Jurkat, Clone E6-1 (cell line): ENCODE data around the gene DBI.
A peak's percentile ranks its signal among the peaks of the same experiment; 100 is the strongest.
"Not testable (repeated sequence)": the region's sequence is repeated elsewhere in the genome, so short reads cannot be mapped to it uniquely, and the experiment has no call there.

Experiments used
- DNase-seq: peaks from one replicate; pipeline ENCODE4 v3.0.0-alpha.2; 2011; ENCODE audit warnings: low read depth, low spot score
- H3K4me3 ChIP-seq: 2 replicates; pipeline ENCODE4 v1.5.1; 2011; ENCODE audit warnings: mild to moderate bottlenecking, low read length, control low read depth, moderate library complexity

DBI gene

DNA sequence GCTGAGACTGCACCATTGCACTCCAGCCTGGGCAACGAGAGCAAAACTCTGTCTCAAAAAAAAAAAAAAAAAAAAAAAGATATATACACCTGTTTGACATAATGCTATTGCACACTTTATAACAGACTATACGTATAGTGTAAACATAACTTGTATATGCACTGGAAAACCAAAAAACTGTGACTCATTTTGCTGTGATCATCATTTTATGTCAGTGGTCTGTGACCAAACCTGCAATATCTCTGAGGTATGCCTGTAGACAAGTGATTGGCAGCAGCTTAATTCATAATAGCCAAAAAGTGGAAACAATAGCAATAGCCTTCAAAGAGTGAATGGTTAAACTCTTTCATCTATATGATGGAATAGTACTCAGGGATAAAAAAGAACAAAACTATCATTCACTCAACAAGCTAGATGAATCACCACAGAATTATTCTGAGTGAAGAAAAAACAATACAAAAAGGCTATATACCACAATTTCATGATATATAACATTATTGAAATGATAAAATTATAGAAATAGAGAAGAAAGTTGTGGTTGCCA is 6.3 kb upstream of the DBI start:
- no peak for DNase-seq
- no peak overlapping the region for H3K4me3 ChIP-seq

DNA sequence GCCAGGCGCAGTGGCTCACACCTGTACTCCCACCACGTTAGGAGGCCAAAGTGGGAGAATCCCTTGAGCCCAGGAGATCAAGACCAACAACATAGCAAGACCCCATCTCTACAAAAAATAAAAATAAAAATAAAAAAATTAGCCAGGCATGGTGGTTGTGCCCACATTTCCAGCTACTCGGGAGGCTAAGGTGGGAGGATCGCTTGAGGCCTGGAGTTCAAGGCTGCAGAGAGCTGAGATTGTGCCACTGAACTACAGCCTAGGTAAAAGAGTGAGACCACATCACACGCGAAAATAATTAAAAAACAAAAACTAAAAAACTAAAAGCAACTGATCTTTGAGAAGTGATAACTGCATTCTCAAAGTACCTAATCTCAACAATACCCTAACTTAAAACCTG is 2.0 kb upstream of the DBI start:
- no peak for DNase-seq
- no peak overlapping the region for H3K4me3 ChIP-seq

DNA sequence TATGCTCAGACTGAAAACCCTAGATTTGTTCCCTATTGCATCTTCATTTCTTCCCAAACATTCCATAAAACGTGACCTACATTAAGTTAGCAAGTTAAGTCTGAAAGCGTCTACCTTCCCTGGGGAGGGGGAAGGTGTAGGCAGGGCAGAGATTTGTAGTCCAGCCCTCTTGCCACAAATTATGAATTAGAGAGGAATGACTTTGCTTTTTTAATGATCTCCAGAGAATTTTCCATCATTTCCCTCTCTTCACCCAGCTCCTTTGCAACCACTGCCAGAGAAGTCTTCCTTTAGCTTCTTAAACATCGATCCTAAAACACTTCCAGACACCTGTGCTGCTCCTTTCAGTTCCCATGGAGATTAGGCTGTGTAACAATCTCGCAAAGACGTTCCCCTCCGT is 1.3 kb upstream of the DBI start:
- peak overlapping the region; percentile 97 for H3K4me3 ChIP-seq
- no peak for DNase-seq

DNA sequence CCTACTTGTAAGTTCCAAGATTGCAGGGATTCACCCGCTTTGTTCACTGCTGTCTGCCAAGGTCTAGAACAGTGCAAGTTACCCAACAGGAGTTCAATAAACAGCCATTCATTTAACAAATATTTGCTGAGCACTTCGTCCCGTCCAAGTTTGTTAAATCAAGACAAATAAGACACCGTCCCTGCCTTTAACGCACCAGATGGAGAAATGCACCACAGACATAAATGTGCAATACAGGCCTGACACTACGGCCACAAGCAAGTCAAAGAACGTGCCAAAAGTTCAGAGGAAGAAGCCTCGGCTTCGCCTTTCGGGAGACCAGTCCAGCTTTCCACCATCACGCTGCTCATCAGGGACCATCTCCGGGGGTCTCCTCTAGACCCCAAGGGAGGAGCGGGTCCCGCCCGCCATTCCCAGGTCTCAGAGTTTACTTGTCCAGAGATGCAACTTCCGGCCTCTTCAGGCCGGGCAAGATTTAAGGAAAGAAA is 572 bp upstream of the DBI start:
- peak overlapping the region; percentile 97 for H3K4me3 ChIP-seq
- DNase-seq: no peak

DNA sequence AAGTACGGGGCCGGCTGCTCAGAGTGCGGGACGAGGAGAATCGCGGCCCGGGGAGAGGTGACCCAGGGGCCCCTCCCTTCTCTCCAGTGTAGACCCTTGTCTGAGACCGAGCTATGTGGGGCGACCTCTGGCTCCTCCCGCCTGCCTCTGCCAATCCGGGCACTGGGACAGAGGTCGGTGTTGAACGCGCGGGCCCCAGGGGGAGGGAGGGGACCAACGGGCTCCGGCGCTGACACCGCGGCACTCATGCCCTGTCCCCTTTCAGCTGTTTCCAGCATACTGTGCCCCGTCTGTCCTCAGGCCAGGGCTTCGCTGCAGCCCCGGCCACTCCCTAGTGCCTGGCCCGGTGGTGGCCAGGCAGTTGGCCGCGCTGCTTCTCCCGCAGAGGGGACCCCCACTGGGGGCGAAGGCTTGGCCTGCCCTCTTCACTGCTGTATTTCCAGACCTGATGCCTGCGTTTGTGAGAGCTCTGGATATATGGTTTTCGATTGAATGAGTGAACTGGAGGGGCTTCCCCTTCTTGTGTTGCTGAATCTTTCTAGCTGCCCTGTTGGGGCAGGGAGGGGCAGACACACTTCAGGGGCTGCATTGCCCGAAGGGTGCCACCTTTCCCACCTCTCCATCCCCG is 809 bp downstream of the DBI start:
- DNase-seq: no peak
- peak overlapping the region; percentile 97 for H3K4me3 ChIP-seq

DNA sequence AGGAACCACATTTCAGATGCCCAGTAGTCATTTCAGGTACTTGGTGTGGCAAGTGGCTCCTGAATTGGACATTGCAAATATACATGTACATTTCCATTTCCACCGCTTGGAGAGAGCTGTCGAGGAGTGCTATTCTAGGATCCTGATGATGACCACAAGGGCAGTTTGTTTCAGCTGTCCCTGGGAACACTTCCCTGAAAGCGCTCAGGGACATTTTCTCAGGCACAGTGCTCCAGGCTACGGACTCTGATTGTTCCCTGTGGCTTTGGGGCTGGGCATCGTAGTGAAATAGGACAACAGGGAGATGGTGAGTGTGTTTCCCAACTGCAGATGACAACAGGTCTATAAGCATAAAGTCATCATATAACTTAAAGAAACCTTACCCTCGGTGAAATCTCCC is 3.1 kb downstream of the DBI start:
- DNase-seq: no peak
- H3K4me3 ChIP-seq: no peak overlapping the region

DNA sequence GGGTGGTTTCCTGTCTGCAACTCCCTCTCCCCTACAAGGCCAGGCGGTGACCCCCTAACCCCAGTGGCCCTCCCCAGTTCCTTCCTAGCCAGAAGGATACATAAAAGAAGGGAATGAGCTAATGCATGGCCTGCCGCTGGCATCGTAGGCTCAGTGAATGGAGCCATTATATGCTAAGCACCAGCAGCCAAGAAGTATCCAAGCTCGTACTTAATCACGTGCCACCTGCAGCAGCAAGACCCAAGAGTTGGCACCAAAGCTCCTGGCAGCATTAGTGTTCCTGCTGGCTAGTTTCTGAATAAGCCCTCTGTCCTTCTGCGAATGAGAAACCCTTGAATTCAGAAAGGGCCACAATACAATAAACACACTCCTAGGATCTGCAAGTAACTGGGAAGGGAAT is 4.3 kb downstream of the DBI start:
- DNase-seq: no peak
- no peak overlapping the region for H3K4me3 ChIP-seq

DNA sequence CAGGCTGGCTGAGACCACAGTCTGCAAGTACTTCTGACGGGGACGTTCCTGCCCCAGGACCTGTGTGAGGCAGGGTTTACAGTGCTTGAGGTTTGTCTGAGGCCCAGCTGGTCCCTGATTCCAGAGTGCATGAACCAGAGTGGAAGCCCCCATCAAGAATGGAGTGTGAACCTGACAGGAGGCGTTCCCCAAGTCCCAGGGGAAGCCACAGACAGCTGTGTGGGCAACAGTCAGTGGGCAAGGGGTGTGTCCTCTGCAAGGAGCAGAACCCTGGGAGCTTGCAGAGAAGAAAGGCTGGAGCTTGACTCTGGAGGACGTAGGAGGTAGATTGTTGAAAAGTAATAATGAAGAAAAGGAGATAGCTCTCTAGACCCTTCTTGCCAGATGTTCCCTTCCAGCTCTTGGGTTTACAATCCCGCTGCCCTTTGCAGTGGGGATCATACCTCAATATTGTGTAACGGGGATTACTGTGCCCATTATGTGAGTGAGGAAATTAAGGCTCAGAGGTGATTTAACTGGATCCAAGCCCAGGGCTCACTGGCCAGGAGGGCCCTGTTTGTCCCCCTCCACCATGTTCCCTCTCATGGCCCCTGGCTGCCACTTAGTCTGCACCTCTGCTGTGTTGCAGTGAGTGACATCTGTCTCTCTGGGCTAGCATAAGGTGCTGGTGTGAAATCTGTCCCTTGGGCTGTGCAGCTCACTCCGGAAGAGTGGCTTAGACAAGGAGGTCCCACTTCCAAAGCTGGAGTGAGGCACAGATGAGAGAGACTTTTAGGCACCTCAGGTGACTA is 6.2 kb downstream of the DBI start:
- no peak overlapping the region for H3K4me3 ChIP-seq
- no peak for DNase-seq

DNA sequence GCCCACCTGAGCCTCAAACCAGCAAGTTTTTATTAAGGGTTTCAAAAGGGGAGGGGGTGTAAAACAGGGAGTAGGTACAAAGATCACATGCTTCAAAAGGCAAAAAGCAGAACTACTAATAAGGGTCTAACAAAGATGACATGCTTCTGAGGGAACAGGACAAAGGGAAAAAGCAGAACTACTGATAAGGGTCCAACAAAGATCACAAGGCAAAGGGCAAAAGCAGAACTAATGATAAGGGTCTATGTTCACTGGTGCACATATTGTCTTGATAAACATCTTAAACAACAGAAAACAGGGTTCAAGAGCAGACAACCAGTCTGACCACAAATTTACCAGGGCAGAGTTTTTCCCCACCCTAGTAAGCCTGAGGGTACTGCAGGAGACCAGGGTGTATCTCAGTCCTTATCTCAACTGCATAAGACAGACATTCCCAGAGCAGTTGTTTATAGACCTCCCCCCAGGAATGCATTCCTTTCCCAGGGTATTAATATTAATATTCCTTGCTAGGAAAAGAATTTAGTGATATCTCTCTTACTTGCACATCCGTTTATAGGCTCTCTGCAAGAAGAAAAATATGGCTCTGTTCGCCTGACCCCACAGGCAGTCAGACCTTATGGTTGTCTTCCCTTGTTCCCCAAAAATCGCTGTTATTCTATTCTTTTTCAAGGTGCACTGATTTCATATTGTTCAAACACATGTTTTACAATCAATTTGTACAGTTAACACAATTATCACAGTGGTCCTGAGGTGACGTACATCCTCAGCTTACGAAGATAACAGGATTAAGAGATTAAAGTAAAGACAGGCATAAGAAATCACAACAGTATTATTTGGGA is 7.3 kb downstream of the DBI start:
- H3K4me3 ChIP-seq: not testable (repeated sequence)

DNA sequence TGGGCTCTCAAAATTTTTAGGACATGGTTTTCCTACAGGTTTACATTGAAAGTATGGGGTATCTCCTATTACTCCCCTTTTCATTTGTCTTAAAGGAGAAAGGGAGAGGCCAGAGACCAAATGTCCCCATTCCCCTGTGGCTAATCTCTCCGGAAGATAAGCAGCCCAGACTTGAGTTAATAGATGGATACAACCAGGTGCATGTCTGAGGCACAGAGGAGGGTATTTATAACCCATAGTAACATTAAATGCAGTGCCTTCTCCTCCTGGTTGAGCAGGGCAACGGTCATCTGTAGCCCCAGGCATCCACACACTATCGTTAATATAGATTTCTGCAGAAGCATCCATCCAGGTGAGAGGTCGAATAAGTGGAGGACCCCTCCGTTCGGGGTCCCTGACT is 9.6 kb downstream of the DBI start:
- H3K4me3 ChIP-seq, DNase-seq: not testable (repeated sequence)

More for the DNA sequence above, 7.3 kb downstream of the DBI start:
- not testable (repeated sequence) for DNase-seq

DNA sequence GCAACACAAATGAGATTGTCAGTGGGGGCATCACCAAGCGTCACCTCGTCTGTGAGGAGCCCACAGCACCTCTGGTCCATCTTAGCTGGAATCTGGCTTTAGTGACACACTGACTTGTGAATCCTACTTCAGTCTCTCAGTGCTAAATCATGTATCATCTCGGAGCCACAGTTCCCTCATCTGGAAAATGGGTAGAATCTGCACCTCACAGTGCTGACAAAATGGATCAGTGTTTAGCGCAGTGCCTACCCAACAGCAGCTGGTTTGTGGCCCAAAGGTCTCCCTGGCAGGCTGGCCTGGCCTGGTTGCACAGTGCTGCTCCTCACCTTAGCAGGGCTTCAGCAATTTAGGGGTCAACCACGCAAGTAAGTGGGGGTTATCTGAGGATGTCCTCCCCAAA is 10.0 kb downstream of the DBI start:
- DNase-seq: no peak
- no peak overlapping the region for H3K4me3 ChIP-seq

DNA sequence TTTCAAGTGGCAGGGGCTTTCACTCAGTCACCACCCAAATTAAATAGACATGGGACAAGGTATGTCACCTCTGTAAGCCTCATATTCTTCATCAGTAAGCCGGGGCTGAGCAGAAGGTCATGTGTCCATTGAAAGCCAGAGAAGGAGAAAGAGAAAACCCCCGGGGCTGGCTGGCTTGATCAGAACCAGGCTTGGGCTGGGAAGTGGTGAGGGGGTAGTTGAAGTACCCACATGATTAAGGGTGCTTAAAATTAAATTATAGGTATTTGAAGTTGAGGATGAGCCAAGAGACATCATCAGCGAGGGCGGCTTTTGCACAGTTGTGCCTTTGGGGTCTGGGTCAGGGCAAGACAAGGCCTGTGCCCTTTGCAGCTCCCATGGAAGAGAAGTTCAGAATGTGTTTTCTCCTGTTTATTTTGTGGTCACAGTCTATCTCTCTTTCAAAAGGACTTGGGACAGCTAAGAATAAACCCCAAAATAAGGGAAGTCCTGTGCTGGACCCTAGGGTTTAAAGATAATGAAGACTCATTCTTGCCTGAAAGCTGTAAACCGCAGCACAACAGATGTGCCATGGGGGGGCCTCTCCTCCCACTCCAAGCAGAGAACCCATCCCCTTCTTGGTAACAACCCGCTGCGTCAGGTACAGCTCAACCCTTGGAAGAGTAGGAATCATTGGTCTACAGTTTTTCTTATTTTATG is 10.7 kb downstream of the DBI start:
- no peak for DNase-seq
- H3K4me3 ChIP-seq: no peak overlapping the region

DNA sequence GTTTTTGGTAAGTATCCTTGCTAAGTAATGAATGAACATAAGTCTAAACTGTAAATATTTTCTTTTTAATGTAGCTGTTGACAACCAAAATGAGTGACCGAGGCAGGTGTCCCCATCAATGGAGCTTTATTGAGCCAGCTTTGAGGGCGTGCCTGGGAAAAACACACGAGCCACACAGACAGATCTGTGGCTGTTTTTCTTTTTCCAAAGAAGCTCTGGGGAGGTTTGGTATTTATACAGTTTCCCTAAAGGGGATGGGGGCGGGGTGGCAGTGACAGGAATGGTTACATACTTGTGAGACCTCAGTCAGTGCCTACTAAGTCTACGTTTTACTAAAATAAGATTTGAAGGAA is 11.2 kb downstream of the DBI start:
- DNase-seq: no peak
- no peak overlapping the region for H3K4me3 ChIP-seq

DNA sequence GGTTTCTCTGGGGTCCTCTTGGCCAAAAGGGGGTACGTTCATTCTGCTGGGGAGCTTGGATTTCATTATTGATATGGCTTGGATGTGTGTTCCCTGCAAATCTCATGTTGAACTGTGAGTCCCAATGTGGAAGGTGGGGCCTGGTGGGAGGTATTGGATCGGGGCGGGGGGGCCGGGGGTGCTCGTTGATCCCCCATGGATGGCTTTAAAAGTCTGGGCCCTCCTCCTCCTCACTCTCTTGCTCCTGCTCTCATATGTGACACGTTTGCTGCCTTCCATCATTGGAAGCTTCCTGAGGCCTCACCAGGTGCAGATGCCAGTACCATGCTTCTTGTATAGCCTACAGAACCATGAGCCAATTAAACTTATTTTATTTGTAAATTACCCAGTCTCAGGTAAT is 11.8 kb downstream of the DBI start:
- H3K4me3 ChIP-seq: no peak overlapping the region
- DNase-seq: no peak

DNA sequence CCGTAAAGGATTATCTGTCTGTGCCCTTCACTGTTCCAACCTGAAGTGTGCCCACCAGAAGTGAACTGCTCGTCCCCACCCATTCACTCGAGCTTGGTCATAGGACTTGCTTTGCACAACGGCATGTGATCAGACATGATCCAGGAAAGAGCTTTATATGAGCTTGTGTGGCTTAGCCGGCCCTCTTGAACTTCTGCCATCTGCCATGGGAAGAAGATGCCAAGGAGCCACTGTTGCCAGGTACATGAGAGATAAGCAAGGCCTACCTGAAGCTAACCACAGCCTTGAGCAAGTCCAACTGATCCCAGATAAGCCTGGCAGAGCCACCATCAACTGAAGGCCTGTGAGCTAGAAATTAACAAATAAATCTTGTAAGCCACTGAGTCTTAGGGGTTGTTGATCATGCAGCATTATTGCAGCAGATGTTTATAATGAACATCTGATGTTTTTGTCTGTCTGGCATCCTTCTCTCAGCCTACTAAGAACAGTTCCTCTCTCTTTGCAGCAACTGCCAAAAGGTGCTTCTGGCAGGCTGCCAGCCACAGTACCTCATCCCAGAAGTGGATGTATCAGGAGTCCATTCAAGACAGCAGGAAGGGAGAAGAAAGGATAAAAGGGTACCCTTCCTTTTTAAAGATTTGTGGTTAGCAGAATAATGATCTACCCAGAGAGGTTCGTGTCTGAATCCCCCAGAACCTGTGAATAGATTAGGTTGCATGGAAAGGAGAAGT is 16.8 kb downstream of the DBI start:
- no peak for DNase-seq
- H3K4me3 ChIP-seq: no peak overlapping the region

DNA sequence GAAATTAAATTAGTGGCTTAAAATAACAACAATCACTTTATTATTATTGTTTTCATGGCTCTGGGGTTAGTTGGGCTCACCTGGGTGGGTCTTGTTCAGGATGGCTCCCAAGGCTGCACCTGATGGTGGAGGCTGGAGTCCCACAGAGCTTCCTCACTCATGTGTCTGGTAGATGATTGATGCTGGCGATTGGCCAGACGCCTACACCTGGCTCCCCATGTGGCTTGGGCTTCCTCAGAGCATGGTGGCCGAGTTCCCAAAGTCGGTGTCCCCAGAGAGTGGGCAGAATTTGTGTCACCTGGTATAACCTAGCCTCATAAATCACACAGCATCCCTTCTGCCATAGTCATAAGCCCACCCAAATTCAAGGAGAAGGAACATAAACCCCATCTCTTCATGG is 18.2 kb downstream of the DBI start:
- no peak for DNase-seq
- no peak overlapping the region for H3K4me3 ChIP-seq

DNA sequence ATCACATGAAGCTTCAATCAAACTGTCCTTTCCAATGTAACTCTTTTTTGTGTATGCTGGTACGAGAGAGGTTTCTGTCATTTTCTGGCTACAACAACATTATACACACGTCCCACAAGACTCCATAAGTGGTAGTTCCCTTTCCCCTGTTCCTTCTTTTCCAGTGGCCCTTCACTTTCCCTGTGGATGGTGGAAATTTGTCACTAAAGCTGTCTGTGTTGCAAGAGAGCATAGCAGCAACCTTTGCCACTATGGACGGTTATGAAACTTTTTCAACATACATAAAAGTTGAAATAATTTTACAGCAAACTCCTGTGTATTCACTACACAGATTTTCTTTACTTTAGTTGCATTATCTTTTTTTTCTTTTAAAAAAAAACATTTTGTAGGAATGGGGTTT is 18.7 kb downstream of the DBI start:
- no peak for DNase-seq
- H3K4me3 ChIP-seq: no peak overlapping the region

DNA sequence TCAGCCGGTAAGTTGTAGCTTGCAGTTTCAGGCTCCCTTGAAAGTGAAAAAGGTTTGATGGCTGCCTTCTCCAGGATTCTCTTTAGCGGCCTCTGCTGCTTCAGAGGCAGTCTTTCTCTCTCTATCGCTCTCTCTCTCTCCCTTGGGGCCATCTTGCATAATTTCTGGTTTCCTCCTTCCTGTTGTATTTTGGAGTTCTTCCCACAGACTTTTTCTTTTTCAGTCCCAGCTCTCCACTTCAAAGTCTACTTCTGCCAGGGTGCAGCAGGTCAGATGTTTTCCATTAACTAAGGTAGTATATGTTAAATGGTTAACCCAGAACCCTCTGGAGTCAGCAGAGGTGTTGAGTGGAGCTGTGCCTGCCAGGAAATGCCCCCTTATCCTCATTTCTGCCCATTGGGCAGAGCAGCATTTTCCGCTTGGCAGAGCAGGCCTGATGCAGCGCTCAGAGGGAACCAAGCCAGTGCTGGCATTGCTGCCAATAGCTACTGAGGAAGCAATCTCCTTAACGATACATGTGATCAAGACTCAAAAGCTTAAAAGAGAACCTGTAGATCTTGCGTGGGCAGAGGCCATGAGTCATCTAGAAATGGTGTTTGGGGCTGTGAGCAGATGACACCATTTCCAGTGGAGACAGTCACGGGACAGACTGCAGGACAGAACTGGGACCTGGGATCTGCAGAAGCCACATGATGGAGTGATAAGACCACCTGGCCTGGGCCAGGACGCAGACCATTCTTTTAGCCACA is 20.8 kb downstream of the DBI start:
- H3K4me3 ChIP-seq: no peak overlapping the region
- peak; percentile 46 for DNase-seq
